GM04503 (cell line): ENCODE measurements around the gene NAA16.
"Not testable (repeated sequence)": the region's sequence is repeated elsewhere in the genome, so short reads cannot be mapped to it uniquely, and the experiment has no call there.

ENCODE experiments used
- DNase-seq: peaks from one replicate; pipeline ENCODE4 v3.0.0-alpha.2; 2012; ENCODE audit warnings: low read depth

Gene NAA16

DNA sequence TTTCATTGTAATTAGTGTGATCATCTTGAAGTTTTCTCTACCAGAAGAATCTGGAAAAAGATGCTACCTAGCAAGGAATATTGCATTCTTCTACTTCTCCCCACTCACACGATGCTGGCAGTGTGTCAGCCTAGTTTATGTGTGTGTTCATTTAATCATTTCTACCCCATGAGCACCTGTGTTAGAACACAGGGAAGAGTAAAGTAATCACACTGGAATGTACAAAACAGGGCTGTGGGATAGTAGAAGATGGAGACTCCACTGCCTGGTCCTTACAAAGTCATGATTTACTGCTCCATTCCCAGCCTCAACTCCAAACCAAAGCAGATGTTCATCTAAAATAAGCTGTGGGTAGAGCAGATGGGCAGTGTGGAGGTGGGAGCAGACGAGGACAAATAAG is 98.5 kb downstream of the NAA16 start:
- no peak for DNase-seq

DNA sequence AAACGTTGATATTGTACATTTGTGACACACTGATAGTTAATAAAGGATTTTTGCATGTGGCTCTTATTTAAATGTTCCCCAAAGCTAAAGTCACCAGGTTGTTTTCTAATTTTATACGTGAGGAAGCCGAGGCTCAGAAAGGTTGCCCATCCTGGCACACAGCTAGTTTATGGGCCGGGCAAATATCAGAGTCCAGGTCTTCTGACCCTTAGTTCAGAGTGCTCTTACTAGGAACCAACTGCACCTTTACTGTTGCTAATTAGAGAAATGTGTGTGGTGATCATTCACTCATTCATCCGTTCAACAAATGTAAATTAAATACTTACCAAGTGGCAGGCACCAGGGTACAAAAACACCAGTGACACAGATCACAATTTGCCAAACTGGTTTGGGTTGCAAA is 100.0 kb downstream of the NAA16 start:
- DNase-seq = no peak

DNA sequence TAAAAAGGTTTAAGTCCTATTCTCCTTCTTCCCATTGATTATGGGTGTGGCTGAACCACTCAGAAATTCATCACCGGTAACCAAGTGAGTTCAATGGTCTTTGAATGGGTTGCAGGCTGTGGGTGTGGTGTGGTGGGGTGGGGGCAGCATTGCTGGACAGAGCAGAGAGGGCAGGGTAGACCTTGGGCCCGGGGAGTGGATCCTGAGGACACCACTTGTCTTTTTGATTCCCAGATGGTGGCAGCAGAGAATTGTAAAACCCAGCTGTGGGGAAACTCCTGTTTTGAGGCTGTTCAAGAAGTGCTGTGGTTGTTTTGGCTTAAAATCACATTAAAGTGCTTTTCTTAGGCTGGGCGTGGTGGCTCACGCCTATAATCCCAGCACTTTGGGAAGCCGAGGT is 100.5 kb downstream of the NAA16 start:
- peak; percentile 11 for DNase-seq

DNA sequence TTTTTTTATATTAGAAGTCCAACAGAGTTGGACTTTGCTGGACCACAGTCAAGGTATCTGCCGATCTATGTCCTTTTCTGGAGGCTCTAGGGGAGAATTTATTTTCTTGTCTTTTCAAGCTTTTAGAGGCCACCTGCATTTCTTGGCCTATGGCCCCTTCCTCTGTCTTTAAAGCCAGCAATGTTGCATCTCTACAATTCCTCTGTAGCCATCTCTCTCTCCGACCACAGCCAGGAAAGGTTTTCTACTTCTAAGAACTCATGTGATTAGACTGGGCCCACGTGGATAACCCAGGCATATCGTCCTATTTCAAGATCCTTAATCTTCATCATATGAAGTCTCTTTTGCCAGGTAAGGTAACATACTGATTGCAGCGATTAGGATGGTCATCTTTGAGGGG is 102.8 kb downstream of the NAA16 start:
- no peak for DNase-seq

DNA sequence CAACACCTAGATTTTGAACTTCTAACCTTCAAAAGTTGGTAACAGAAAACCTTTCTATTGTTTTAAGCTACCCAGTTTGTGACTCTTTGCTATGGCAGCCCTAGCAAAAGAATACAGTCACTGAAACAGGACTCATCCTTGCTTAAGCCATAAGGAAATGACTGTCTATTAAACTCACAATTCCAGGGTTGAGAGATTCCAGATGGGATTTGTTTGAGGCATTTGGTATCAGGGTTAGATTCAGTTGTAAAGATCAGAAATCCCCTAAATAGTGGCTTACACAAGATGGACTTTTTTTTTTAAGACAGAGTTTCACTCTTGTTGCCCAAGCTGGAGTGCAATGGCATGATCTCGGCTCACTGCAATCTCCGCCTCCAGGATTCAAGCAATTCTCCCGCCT is 105.2 kb downstream of the NAA16 start:
- DNase-seq = peak; percentile 18

DNA sequence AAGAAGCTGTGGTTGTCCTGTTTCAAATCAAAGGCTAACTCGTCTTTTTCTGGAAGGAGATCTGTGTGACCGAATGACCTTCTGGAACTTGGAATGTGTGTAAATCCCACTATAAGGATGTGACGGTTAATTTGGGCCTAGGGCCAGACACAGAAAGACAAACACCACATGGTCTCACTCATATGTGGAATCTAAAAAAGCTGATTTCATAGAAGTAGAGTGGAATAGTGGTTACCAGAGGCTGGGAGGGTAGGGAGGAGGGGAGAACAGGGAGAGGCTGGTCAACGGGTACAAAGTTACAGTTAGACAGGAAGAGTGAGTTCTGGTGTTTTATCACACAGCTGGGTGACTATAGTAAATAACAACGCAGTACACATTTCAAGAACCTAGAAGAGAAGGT is 107.0 kb downstream of the NAA16 start:
- peak; percentile 59 for DNase-seq

DNA sequence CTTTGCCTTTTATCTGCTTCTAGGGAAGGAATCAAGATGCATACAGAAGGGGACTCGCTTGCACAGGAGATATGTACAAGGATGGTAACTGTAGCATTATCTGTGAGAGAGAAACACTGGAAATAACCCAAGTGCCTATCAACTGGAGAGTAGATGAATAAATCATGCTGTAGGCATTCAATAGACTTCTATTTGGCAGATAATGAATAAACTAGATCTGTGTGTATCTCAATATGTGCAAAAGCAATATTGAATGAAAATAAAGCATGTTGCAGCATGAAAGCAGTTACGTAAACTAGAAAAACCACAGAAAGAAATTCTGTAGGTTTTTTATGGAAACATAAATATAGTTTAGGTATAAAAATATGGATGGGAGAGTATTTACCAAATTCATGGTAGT is 107.7 kb downstream of the NAA16 start:
- no peak for DNase-seq

DNA sequence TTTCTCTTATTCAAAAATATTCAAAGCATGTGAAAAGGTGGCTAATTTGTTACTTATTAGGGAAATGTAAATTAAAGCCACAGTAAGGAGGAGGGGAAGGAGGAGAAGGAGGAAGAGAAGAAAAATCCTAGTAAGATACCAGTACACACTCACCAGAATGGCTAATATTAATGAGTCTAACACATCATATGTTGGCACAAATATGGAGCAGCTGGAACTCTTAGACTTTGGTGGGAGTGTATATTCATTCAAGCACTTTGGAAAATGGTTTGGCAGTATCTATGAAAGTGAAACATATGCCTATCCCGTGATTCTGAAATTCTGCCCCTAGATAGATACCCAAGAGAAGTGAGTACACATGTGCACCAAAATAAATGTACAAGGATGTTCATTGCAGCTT is 108.1 kb downstream of the NAA16 start:
- DNase-seq = no peak

DNA sequence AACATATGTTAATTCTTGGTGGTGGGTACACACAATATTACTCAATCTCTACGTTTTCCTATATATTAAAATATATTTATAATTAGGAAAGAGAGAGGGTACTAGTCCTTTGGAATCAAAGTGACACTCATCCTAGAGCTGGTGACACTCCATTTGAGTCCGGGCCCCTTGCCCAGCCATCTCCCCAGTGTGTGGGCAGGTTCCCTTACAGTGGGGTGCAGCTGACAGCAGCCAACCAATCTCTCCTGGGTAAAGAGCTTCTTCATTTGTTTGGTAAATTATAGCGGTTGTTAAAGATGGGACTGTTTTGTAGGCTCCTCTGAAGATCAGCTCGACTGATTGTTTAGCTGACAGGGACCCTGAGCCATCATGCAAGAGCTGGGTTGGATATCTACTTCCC is 109.1 kb downstream of the NAA16 start:
- no peak for DNase-seq

DNA sequence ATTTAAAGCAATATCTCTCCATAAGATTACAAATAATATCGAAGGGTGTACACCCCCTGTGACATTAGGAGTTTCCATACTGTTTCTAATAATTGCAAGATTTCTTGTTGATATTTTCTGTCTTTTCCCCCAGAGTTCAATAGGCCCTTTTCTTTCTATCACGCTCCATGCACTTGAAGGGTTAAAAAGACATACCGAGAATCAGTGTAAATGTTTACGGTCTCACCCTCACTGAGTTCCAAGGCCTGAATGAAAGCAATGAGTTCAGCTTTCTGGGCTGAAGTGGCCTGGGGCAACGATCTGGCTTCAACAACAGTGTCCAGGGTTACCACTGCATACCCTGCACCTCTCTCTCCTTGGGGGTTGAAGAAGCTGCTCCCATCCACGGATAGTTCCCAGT is 110.3 kb downstream of the NAA16 start:
- DNase-seq = not testable (repeated sequence)

DNA sequence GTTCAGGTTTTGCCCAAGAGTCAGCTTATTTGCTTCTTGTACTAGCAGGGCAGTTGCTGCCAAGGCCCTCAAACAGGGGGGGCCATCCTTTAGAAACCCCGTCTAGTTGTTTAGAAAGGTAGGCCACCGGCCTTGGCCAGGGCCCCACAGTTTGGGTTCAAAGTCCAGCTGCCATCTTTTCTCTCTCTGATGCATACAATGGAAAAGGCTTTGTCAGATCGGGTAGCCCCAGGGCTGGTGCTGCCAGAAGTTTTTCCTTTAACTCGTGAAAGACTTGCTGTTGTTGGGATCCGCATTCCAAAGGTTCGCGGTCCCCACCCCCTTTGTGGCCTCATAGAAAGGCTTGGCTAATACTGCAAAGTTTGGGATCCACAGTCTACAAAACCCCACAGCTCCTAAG is 110.9 kb downstream of the NAA16 start:
- DNase-seq = not testable (repeated sequence)

DNA sequence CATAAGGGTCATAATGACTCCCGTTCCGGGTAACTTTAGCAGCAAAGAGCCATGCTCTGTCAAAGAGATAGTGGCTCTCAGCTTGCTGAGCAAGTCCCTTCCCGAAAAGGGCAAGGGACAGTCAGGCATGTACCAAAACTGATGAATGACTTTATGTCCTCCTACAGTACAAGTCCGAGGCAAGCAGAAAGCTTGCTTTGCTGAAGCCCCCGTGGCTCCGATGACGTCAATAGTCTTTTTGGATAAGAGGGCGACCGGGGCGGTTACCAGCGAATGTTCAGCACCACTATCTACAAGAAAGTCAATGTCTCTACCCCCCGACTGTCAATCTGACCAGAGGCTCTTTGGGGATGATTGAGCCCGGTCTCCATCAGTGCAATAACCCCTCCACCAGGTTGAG is 112.2 kb downstream of the NAA16 start:
- DNase-seq = not testable (repeated sequence)

DNA sequence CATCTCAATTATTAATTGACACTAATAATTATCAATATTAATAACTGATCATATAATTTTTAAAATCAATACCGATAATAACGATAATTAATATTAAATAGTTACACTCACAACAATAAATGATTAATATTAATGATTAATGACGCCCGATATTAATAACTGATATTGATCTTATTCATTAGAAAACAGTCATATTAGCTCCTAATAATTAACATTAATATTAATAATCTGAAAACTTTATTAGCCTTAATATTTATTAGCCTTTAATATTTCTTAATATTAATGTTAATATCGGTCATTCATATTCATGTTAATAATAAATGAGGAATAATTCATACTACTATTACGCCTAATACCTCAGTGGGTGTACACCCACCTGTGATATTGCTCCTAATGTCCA is 113.6 kb downstream of the NAA16 start:
- not testable (repeated sequence) for DNase-seq

DNA sequence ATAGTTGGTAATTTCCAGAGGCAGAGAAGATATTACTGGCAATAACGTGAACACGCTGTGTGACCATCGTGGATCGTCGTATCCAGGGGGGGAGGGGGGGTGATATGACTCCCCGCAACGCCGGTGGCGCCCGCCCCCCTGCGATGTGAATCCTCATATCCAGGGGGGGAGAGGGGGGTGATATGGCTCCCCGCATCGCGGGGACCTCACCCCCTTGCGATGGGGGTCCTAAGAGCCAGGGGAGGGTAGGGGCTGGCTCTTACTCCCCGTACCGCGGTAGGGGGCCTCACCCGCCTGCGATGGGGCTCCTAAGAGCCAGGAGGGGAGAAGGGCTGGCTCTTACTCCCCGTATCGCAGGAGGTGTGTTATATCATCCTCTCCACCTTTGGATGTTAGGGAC is 115.0 kb downstream of the NAA16 start:
- DNase-seq = no peak
